Measurements from ENCODE around the gene RLF. TPM values are rescaled to one million over a fixed set of nuclear protein-coding genes. Genes with fewer than 3 reads are reported as not detected.

RLF gene
- total and polyA plus RNA-seq, 9 of the 15 experiments (the other 6 are each of a cell fraction or from before 2014, with no cell fraction given): 3.6 to 35.0 (median 21.2) TPM

DNA sequence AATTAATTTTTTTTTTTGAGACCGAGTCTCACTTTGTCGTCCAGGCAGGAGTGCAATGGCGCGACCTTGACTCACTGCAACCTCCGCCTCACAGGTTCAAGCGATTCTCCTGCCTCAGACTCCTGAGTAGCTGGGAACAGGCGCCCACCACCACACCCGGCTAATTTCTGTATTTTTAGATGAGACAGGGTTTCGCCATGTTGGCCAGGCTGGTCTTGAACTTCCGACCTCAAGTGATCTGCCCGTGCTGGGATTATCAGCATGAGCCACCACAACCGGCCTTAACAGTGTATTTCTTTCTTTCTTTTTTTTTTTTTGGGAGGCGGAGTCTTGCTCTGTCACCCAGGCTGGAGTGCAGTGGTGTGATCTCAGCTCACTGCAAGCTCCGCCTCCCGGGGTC lies 15.8 kb downstream of the RLF start (continued):
- TF ChIP-seq, protein P1, sequence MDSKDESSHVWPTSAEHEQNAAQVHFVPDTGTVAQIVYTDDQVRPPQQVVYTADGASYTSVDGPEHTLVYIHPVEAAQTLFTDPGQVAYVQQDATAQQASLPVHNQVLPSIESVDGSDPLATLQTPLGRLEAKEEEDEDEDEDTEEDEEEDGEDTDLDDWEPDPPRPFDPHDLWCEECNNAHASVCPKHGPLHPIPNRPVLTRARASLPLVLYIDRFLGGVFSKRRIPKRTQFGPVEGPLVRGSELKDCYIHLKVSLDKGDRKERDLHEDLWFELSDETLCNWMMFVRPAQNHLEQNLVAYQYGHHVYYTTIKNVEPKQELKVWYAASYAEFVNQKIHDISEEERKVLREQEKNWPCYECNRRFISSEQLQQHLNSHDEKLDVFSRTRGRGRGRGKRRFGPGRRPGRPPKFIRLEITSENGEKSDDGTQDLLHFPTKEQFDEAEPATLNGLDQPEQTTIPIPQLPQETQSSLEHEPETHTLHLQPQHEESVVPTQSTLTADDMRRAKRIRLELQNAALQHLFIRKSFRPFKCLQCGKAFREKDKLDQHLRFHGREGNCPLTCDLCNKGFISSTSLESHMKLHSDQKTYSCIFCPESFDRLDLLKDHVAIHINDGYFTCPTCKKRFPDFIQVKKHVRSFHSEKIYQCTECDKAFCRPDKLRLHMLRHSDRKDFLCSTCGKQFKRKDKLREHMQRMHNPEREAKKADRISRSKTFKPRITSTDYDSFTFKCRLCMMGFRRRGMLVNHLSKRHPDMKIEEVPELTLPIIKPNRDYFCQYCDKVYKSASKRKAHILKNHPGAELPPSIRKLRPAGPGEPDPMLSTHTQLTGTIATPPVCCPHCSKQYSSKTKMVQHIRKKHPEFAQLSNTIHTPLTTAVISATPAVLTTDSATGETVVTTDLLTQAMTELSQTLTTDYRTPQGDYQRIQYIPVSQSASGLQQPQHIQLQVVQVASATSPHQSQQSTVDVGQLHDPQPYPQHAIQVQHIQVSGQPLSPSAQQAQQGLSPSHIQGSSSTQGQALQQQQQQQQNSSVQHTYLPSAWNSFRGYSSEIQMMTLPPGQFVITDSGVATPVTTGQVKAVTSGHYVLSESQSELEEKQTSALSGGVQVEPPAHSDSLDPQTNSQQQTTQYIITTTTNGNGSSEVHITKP (IDR thresholded peaks at IDR 0.05; ENCODE audit: partially characterized antibody): peak; percentile 73
- 0 out of 2 replicates have a peak, but pooled peaks have one; percentile 32 for TF ChIP-seq ATF7 (IDR thresholded peaks at IDR 0.05)
- TF ChIP-seq NBN (IDR thresholded peaks at IDR 0.05; ENCODE audit: low read depth): peak; percentile 78; the same call in 1 of the 2 replicates

DNA sequence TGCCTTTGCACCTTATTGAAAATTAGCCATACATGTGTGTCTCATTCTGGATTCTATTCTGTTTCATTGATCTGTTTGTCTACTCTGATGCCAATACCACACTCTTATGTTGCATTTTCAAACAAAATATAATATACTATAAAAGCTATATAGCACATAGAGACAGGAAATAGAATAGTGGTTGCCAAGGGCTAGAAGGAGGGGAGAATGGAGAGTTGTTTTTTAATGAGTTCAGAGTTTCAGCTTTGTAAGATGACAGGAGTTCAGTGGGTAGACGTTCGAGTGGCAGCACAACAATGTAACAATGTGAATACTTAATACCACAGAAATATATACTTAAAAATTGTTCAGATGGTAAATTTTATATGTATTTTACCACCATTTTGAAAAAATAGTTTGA lies 17.0 kb downstream of the RLF start:
- WGBS (ENCODE audit: insufficient coverage, low coverage, missing lambda C conversion rate): 66% methylated on average over 2 of the region's 2 CpGs
- H3K4me3 ChIP-seq: no peak overlapping the region
- no peak overlapping the region for H3K4me2 ChIP-seq (ENCODE audit: insufficient read depth, low read length)
- in situ Hi-C loops (cut with MboI) (no loop called here), intact Hi-C loops (cut with micrococcal nuclease) (no loop called here)
- DNase-seq (ENCODE audit: extremely low read depth in 1 of 4, low spot score in 3 of 4) (no peak), FAIRE-seq (no peak), ATAC-seq (no peak)
- BruUV-seq (replicated peaks): no TSS peak
- no peaks in the 10 kb centered on the region for H3K9me3 ChIP-seq (replicated peaks; ENCODE audit: control insufficient read depth, insufficient read depth, low read depth, low read length)
- H3K9ac ChIP-seq (ENCODE audit: insufficient read depth in 1 of 2, low read depth in 2 of 2, low read length in 2 of 2): no peak overlapping the region
- TF ChIP-seq, protein P1 (IDR thresholded peaks at IDR 0.05; ENCODE audit: partially characterized antibody): no peak
- TF ChIP-seq THRAP3 (IDR thresholded peaks at IDR 0.05; ENCODE audit: borderline replicate concordance) (no peak), HDAC1 (IDR thresholded peaks at IDR 0.05) (no peak), RBM17 (IDR thresholded peaks at IDR 0.05; ENCODE audit: borderline replicate concordance, low read depth, low read length) (no peak), RFX1 (IDR thresholded peaks at IDR 0.05) (no peak), ZKSCAN3 (CRISPR knock-in tag; IDR thresholded peaks at IDR 0.05) (no peak), E2F3 (CRISPR knock-in tag; IDR thresholded peaks at IDR 0.05) (no peak)
- peak overlapping the region; percentile 41; the same call in 2 of the 3 replicates for H3K27ac ChIP-seq (ENCODE audit: extremely low read depth, low read depth, low read length)
- H3K27me3 ChIP-seq (ENCODE audit: control insufficient read depth in 2 of 2, insufficient read depth in 2 of 2, low read length in 2 of 2): no peaks in the 10 kb centered on the region
- peaks cover 7% of the 10 kb centered on the region; the same call in 1 of the 2 replicates for H4K20me1 ChIP-seq (replicated peaks; ENCODE audit: control insufficient read depth, insufficient read depth, low read length)
- CTCF ChIA-PET (ENCODE audit: low intra/inter-chr PET ratio): no interaction called here
- POLR2A ChIA-PET: interaction anchor here (1.7 kb wide), 1 partner anchor 11 kb away, joined by 5 read pairs; no protein-coding TSS in a partner anchor
- H3K79me2 ChIP-seq (ENCODE audit: control insufficient read depth, insufficient read depth, low read length): peaks cover 99% of the 10 kb centered on the region
- no peak overlapping the region for H2AFZ ChIP-seq (ENCODE audit: low read depth, low read length)
- H3K9me1 ChIP-seq (ENCODE audit: control insufficient read depth, insufficient read depth, low read length): no peaks in the 10 kb centered on the region
- H3K4me1 ChIP-seq (replicated peaks in 1 of 2; ENCODE audit: control insufficient read depth in 2 of 2, insufficient read depth in 2 of 2, low read length in 2 of 2): peaks cover 27 to 33% of the 10 kb centered on the region in 2 experiments; a peak in 4 of 5 replicates
- no peaks in the 10 kb centered on the region; the same call in 2 of the 3 replicates for H3K36me3 ChIP-seq (ENCODE audit: control insufficient read depth, insufficient read depth, low read length)
